NB4 (cell line): ENCODE measurements around the gene HNMT.

Experiments used
- DNase-seq: peaks from one replicate; pipeline ENCODE4 v3.0.0; 2010; ENCODE audit warnings: low read depth
- H3K4me3 ChIP-seq: one replicate; pipeline ENCODE4 v1.5.1; 2011; ENCODE audit warnings: mild to moderate bottlenecking, low read depth, low read length, moderate library complexity
- CTCF ChIP-seq: IDR thresholded peaks from one replicate; pipeline ENCODE4 v1.5.1; 2012; ENCODE audit warnings: low read depth, low read length
- MAX ChIP-seq: IDR thresholded peaks from 2 replicates; pipeline ENCODE4 v1.6.1; 2011; ENCODE audit warnings: low read depth, low read length
- MYC ChIP-seq: IDR thresholded peaks from 2 replicates; pipeline ENCODE4 v1.6.1; 2011; ENCODE audit warnings: low read depth, low read length
- POLR2A ChIP-seq: IDR thresholded peaks from 2 replicates; pipeline ENCODE4 v1.6.1; 2011; ENCODE audit warnings: mild to moderate bottlenecking; ENCODE audit not compliant: insufficient read length; ENCODE audit errors: extremely low read depth

Gene HNMT

GRCh38 chr2:137973280-137973679 is 9.0 kb downstream of the HNMT start:
- TF ChIP-seq POLR2A (no peak), MAX (no peak), CTCF (no peak), MYC (no peak)
- no peak overlapping the region for H3K4me3 ChIP-seq
- no peak for DNase-seq

GRCh38 chr2:137975280-137976271 is 11.3 kb downstream of the HNMT start:
- no peak overlapping the region for H3K4me3 ChIP-seq
- TF ChIP-seq POLR2A (no peak), MAX (no peak), MYC (no peak)
- no peak for DNase-seq

- DNase-seq: no peak
- TF ChIP-seq MYC (no peak), MAX (no peak), POLR2A (no peak), CTCF (no peak)
- no peak overlapping the region for H3K4me3 ChIP-seq
Measured at GRCh38 chr2:137976274-137976673, 12.0 kb downstream of the HNMT start.

- no peak for TF ChIP-seq MAX
- TF ChIP-seq MYC: no peak
- TF ChIP-seq CTCF: no peak
- no peak for DNase-seq
- H3K4me3 ChIP-seq: no peak overlapping the region
Measured at GRCh38 chr2:137977790-137978189, 13.5 kb downstream of the HNMT start.

- TF ChIP-seq POLR2A (no peak), MYC (no peak), CTCF (no peak), MAX (no peak)
- no peak overlapping the region for H3K4me3 ChIP-seq
- peak; percentile 25 for DNase-seq
Measured at GRCh38 chr2:137980459-137980858, 16.2 kb downstream of the HNMT start.

- H3K4me3 ChIP-seq: no peak overlapping the region
- no peak for TF ChIP-seq MYC
- TF ChIP-seq POLR2A: no peak
- TF ChIP-seq MAX: no peak
- TF ChIP-seq CTCF: no peak
- DNase-seq: peak; percentile 48
Measured at GRCh38 chr2:137981112-137981656, 16.9 kb downstream of the HNMT start.
